ENCODE results near the gene SUPT3H.

The SUPT3H gene

DNA sequence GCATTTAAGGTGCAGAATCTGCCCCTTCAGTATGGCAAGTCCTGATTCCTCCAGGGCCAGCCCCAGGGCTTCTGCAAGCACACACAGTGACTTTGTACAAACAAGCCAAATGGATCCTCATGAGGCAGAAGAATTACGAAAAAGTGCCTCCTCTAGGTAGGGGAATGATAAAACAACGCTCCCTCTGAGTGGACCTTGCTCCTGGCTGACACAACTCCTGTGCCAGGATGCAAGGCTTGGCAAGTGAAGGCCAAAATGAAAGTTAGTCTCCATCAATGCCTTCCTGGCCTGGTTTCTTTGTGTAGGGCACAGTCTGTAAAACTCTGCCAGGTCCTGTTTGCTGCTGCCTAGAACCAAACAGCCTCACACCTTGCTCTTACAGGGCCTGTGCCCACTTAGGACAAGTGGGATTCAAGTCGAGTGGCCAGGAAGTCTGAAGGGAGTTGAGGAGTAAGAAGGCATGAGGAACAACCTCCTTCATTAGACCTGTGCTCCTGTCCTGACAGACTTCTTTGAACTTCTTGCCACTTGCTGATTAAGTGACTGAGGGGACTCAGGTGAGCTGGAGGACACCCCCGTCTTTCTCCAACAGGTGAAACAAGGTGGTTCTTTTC is 573.1 kb downstream of the SUPT3H start:
- H3K27ac ChIP-seq: no peak overlapping the region; the same call in 1 of the 2 replicates

DNA sequence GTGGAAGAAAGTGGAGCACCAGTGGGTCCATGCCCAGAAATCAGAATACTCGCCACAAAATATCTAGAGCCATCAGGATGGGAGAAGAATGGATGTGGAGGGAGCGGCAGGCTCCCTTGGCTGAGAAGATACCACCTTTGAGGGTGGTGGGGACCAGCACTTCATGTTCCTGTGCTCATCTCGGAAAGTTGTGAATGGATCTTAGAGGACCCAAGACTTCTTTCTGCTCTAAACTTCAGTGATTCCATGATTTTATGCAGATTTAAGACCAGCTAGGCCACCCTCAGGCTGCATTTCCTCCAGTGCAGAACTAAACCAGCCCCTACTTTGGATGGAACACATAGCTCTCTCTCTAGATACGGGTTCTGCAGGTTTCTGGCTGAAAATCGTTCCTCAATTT is 573.7 kb downstream of the SUPT3H start:
- no peak for TF ChIP-seq ZFX (IDR thresholded peaks at IDR 0.05)
- TF ChIP-seq, protein P1, sequence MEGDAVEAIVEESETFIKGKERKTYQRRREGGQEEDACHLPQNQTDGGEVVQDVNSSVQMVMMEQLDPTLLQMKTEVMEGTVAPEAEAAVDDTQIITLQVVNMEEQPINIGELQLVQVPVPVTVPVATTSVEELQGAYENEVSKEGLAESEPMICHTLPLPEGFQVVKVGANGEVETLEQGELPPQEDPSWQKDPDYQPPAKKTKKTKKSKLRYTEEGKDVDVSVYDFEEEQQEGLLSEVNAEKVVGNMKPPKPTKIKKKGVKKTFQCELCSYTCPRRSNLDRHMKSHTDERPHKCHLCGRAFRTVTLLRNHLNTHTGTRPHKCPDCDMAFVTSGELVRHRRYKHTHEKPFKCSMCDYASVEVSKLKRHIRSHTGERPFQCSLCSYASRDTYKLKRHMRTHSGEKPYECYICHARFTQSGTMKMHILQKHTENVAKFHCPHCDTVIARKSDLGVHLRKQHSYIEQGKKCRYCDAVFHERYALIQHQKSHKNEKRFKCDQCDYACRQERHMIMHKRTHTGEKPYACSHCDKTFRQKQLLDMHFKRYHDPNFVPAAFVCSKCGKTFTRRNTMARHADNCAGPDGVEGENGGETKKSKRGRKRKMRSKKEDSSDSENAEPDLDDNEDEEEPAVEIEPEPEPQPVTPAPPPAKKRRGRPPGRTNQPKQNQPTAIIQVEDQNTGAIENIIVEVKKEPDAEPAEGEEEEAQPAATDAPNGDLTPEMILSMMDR (conservative IDR thresholded peaks at IDR 0.05): no peak
- no peak overlapping the region for H3K27ac ChIP-seq

More for the DNA sequence above, 573.1 kb downstream of the SUPT3H start:
- TF ChIP-seq, protein P1 (conservative IDR thresholded peaks at IDR 0.05): no peak
- no peak for TF ChIP-seq ZFX (IDR thresholded peaks at IDR 0.05)

DNA sequence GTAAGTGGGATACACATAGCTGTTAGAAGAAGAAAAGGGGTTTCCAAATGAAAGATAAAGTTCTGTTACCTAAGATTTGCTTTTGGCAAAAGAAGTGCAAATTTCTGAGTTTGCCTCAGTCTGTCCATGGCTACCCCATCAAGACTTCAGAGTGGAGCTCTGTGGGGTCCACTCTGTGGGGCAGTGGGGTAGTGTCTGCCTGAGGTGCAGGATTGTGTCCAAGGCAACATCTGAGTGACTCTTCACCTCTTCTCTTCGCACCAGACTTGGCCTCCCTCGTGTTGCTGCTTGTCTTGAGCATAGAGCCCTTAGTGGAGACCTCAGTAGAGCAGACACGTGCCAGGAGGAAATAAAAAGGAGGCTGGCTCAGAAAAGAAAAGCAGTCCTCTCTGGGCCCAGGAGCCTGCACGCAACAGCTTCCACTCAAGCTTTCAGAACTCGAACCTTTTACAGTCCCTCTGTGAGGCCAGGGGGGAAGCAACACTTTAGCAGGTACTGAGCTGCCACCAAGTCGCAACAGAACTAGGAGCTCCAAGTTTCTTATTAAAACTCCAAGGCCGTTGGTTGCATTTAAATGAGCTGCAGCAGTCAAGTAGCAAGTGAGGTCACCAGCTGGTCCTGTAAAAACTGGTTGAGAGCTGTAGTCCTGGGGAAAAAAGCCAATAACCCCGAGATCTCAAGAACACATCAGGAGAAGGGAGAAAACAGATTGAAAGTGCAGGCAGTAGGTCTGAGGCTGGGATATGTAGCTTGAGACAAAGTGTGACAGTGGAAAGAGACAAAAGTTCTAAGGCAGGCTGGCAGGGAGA is 576.7 kb downstream of the SUPT3H start:
- TF ChIP-seq, protein P1 (conservative IDR thresholded peaks at IDR 0.05): no peak
- TF ChIP-seq ZFX (IDR thresholded peaks at IDR 0.05): no peak
- peak overlapping the region; percentile 38 for H3K27ac ChIP-seq

GRCh38 chr6:44800171-44800783 is 577.5 kb downstream of the SUPT3H start:
- TF ChIP-seq ZFX (IDR thresholded peaks at IDR 0.05): no peak
- TF ChIP-seq, protein P1 (conservative IDR thresholded peaks at IDR 0.05): no peak
- peak overlapping the region; percentile 38 for H3K27ac ChIP-seq

DNA sequence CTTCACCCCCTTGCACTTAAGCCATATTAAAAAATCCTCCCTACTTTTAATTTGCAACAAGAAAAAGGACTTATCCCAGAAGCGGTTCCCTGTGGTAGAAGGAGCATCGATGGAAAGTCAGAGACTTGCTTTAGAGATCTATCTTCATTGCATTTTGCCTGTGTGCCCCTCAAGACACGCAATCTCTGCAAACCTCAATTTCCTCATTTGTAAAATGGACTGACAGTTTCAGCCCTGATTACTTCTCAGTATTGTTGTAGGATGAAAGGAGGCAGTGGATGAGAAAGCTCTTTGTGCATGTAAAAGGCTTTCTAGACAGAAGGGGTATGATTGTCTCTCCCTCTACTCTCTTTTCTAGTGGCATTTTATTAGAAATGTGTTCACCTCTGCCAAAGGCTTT is 580.0 kb downstream of the SUPT3H start:
- H3K27ac ChIP-seq: no peak overlapping the region
- no peak for TF ChIP-seq ZFX (IDR thresholded peaks at IDR 0.05)
- TF ChIP-seq, protein P1 (conservative IDR thresholded peaks at IDR 0.05): no peak

DNA sequence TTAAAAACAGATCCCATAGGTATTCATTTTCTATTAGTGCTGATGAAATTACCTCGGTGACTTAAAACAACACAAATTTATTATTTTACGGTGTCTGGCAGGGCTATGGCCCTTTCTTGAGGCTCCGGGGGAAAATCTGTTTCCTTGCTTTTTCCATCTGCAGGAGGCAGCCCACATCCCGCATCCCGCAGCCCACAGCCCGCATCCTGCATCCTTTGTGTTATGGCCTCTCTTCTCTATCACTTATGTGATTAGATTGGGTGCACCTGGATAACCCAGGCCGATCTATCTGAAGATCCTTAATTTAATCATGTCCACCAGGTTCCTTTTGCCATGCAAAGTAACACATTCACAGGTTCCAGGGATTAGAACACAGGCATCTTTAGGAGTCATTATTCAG is 582.4 kb downstream of the SUPT3H start:
- TF ChIP-seq ZFX (IDR thresholded peaks at IDR 0.05): no peak
- TF ChIP-seq, protein P1 (conservative IDR thresholded peaks at IDR 0.05): no peak

DNA sequence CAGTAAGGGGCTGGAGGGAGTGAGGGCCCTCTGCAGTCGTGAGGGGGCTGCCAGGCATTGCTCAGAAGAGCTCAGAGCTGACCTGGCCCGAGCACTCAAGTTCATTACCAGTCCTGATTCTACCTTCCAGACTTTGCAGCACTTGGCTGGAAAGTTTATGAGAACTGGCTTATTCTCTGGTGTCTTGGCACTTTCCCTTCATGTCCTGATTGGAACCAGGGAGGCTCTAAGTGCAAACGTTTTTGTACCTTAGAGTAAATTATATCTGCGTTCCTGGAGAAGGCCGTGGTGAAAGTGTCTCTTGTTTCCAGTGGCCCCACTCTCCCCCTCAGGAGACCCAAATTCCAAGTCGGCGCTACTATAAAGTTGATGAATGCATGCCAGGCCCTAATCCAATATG is 587.9 kb downstream of the SUPT3H start:
- peak overlapping the region; percentile 33; the same call in 1 of the 2 replicates for H3K27ac ChIP-seq
- TF ChIP-seq ZFX (IDR thresholded peaks at IDR 0.05): no peak
- TF ChIP-seq, protein P1 (conservative IDR thresholded peaks at IDR 0.05): no peak

More for the DNA sequence above, 582.4 kb downstream of the SUPT3H start:
- no peak overlapping the region for H3K27ac ChIP-seq
